ENCODE data around the gene RLF. TPM values are rescaled to one million over a fixed set of nuclear protein-coding genes. Genes with fewer than 3 reads are reported as not detected.

The RLF gene
- total and polyA plus RNA-seq, 3 donors from 2014 or later = 16.4 to 28.4 (median 27.2) TPM

- no peak for DNase-seq
- H3K27me3 ChIP-seq = no peaks in the 10 kb centered on the region
- intact Hi-C loops (cut with DNase I; ENCODE audit: low total_unique reads) = no loop called here
- H3K4me1 ChIP-seq = peaks cover 6% of the 10 kb centered on the region
- no peaks in the 10 kb centered on the region for H3K36me3 ChIP-seq (ENCODE audit: low read depth, missing control alignments)
- TF ChIP-seq CTCF (IDR thresholded peaks at IDR 0.05) (no peak), POLR2A (IDR thresholded peaks at IDR 0.05) (no peak)
- H3K4me3 ChIP-seq = no peak overlapping the region
- H3K9me3 ChIP-seq = no peaks in the 10 kb centered on the region
- WGBS, 2 donors = 41 to 45% methylated on average over 2 of the region's 2 CpGs
- H3K27ac ChIP-seq = no peak overlapping the region
Observed at GRCh38 chr1:40178200-40178599, 17.0 kb downstream of the RLF start.

GRCh38 chr1:40179496-40180089, 18.4 kb downstream of the RLF start:
- Histone ChIP-seq H3K27me3 (no peaks in the 10 kb centered on the region), H3K4me3 (no peak overlapping the region), H3K9me3 (no peaks in the 10 kb centered on the region), H3K27ac (no peak overlapping the region), H3K4me1 (peaks cover 10% of the 10 kb centered on the region), H3K36me3 (ENCODE audit: low read depth, missing control alignments) (no peaks in the 10 kb centered on the region)
- WGBS, 2 donors = 94 to 99% methylated on average over 3 of the region's 3 CpGs
- TF ChIP-seq CTCF (IDR thresholded peaks at IDR 0.05) = no peak
- TF ChIP-seq POLR2A (IDR thresholded peaks at IDR 0.05) = no peak
- intact Hi-C loops (cut with DNase I; ENCODE audit: low total_unique reads) = no loop called here
- DNase-seq = no peak

- Histone ChIP-seq H3K36me3 (ENCODE audit: low read depth, missing control alignments) (no peaks in the 10 kb centered on the region), H3K27ac (no peak overlapping the region), H3K4me1 (peaks cover 10% of the 10 kb centered on the region), H3K27me3 (no peaks in the 10 kb centered on the region), H3K4me3 (no peak overlapping the region), H3K9me3 (no peaks in the 10 kb centered on the region)
- intact Hi-C loops (cut with DNase I; ENCODE audit: low total_unique reads) = no loop called here
- 57 to 58% methylated on average over 3 of the region's 3 CpGs for WGBS, 2 donors
- TF ChIP-seq POLR2A (IDR thresholded peaks at IDR 0.05) = no peak
- TF ChIP-seq CTCF (IDR thresholded peaks at IDR 0.05) = no peak
- DNase-seq = no peak
Observed at GRCh38 chr1:40183055-40183710, 22.0 kb downstream of the RLF start.

GRCh38 chr1:40184193-40184592, 23.0 kb downstream of the RLF start:
- H3K4me3 ChIP-seq = no peak overlapping the region
- peaks cover 10% of the 10 kb centered on the region for H3K4me1 ChIP-seq
- intact Hi-C loops (cut with DNase I; ENCODE audit: low total_unique reads) = no loop called here
- DNase-seq = no peak
- H3K27ac ChIP-seq = no peak overlapping the region
- no peaks in the 10 kb centered on the region for H3K27me3 ChIP-seq
- no peaks in the 10 kb centered on the region for H3K36me3 ChIP-seq (ENCODE audit: low read depth, missing control alignments)
- no peaks in the 10 kb centered on the region for H3K9me3 ChIP-seq
- WGBS, 2 donors = 78 to 83% methylated on average over 1 of the region's 1 CpG
- TF ChIP-seq POLR2A (IDR thresholded peaks at IDR 0.05) (no peak), CTCF (IDR thresholded peaks at IDR 0.05) (no peak)

Measured in testis (tissue), 3 donors.